Caco-2 (cell line): Measurements from ENCODE around the gene CNTNAP5. TPM values are rescaled to one million over a fixed set of nuclear protein-coding genes. Genes with fewer than 3 reads are reported as not detected.

Source experiments
- BruUV-seq: library from RNA; stranded (reverse); fragments of 400-500 nt; replicated peaks from 2 replicates; lab custom pipeline; 2021; lab: Mats Ljungman, UMichigan
- CTCF ChIA-PET: fragments of 300-600 bp; sonication (Branson Sonifier 250); formaldehyde crosslinking; loops from one replicate; lab custom pipeline; 2022; ENCODE audit warnings: antibody characterized with exemption; lab: Charles Lee
- POLR2A ChIA-PET: fragments of 300-600 bp; sonication (Branson Sonifier 250); formaldehyde crosslinking; loops from one replicate; lab custom pipeline; 2022; ENCODE audit warnings: antibody characterized with exemption; lab: Charles Lee
- DNase-seq, 2 experiments: peaks; one replicate each; pipeline versions ENCODE4 v3.0.0 to v3.0.0-alpha.2; 2020 to 2022
- H3K27me3 ChIP-seq: replicated peaks from 2 replicates; pipeline ENCODE4 v1.6.0; 2011; ENCODE audit warnings: low read length; ENCODE audit not compliant: control insufficient read depth, insufficient read depth
- H3K36me3 ChIP-seq: 2 replicates; pipeline ENCODE4 v1.5.1; 2011; ENCODE audit warnings: low read length; ENCODE audit not compliant: control insufficient read depth, insufficient read depth
- H3K4me1 ChIP-seq: fragments of 250-450 bp; sonication (Bioruptor Pico); 2 replicates; pipeline ENCODE4 v1.5.1; 2020; ENCODE audit warnings: mild to moderate bottlenecking
- H3K4me3 ChIP-seq: 2 replicates; pipeline ENCODE4 v1.5.1; 2011; ENCODE audit warnings: low read depth, mild to moderate bottlenecking, control low read depth, low read length
- H3K9me3 ChIP-seq: fragments of 250-450 bp; sonication (Bioruptor Pico); 2 replicates; pipeline ENCODE4 v1.5.1; 2020; ENCODE audit warnings: mild to moderate bottlenecking, moderate library complexity
- H3K27ac Mint-ChIP-seq: one replicate; pipeline ENCODE4 v1.8.0; 2022; ENCODE audit warnings: mixed read lengths; ENCODE audit not compliant: unreplicated experiment
- H3K27me3 Mint-ChIP-seq: one replicate; pipeline ENCODE4 v1.8.0; 2022; ENCODE audit warnings: mixed read lengths; ENCODE audit not compliant: insufficient read depth, unreplicated experiment
- H3K36me3 Mint-ChIP-seq: one replicate; pipeline ENCODE4 v1.8.0; 2022; ENCODE audit warnings: mild to moderate bottlenecking, mixed read lengths; ENCODE audit not compliant: insufficient read depth, unreplicated experiment
- H3K4me1 Mint-ChIP-seq: one replicate; pipeline ENCODE4 v1.8.0; 2022; ENCODE audit warnings: low read depth, mixed read lengths; ENCODE audit not compliant: unreplicated experiment
- H3K4me3 Mint-ChIP-seq: one replicate; pipeline ENCODE4 v1.8.0; 2022; ENCODE audit warnings: mild to moderate bottlenecking, moderate library complexity, mixed read lengths; ENCODE audit not compliant: unreplicated experiment
- H3K9me3 Mint-ChIP-seq: one replicate; pipeline ENCODE4 v1.8.0; 2022; ENCODE audit warnings: mixed read lengths; ENCODE audit not compliant: unreplicated experiment
- CTCF ChIP-seq, 2 experiments: fragments of 200-600 bp in 1 of 2; IDR thresholded peaks; 1 replicate in 1 of 2; 2 replicates in 1 of 2; pipeline versions ENCODE4 v1.5.1 to v1.8.0; 2011 to 2022; ENCODE audit warnings: antibody characterized with exemption in 1 of 2, control low read depth in 1 of 2, inconsistent platforms in 1 of 2, low read depth in 1 of 2, low read length in 1 of 2, mild to moderate bottlenecking in 1 of 2, moderate library complexity in 1 of 2; ENCODE audit not compliant: insufficient read depth in 1 of 2, severe bottlenecking in 1 of 2, unreplicated experiment in 1 of 2
- intact Hi-C: fragments of 100-400 bp; cut with micrococcal nuclease; formaldehyde crosslinking; loops from one replicate; pipeline ENCODE4 v1.10.0; 2022; ENCODE audit not compliant: unreplicated experiment
- total RNA-seq: library from RNA; stranded (reverse); gene quantifications from 2 replicates; pipeline ENCODE4 v1.2.3, GENCODE V29; 2022

Gene CNTNAP5
- total RNA-seq, 1 experiment from 2014 or later, result 0.14 TPM

GRCh38 chr2:124762388-124762787, 737.3 kb downstream of the CNTNAP5 start:
- intact Hi-C loops, result no loop called here
- no TSS peak for BruUV-seq
- H3K9me3 Mint-ChIP-seq, result no peaks in the 10 kb centered on the region

GRCh38 chr2:124763611-124764010, 738.5 kb downstream of the CNTNAP5 start:
- no TSS peak for BruUV-seq
- intact Hi-C loops, result no loop called here

More at GRCh38 chr2:124762388-124762787, 737.3 kb downstream of the CNTNAP5 start:
- H3K27me3 Mint-ChIP-seq, result peaks cover 13% of the 10 kb centered on the region
- H3K9me3 ChIP-seq, result no peaks in the 10 kb centered on the region
- no peak for TF ChIP-seq CTCF (IDR thresholded peaks at IDR 0.05; ENCODE audit: insufficient read depth in 1 of 2, low read depth in 1 of 2, low read length in 1 of 2, severe bottlenecking in 1 of 2, unreplicated experiment in 1 of 2)
- no peaks in the 10 kb centered on the region for H3K4me1 ChIP-seq
- H3K4me1 Mint-ChIP-seq, result no peaks in the 10 kb centered on the region
- no peak overlapping the region for H3K4me3 ChIP-seq
- CTCF ChIA-PET, result no interaction called here
- DNase-seq, result no peak
- H3K27me3 ChIP-seq, result no peaks in the 10 kb centered on the region
- no peaks in the 10 kb centered on the region for H3K36me3 Mint-ChIP-seq
- H3K4me3 Mint-ChIP-seq, result no peak overlapping the region
- POLR2A ChIA-PET, result no interaction called here
- H3K27ac Mint-ChIP-seq, result no peak overlapping the region
- H3K36me3 ChIP-seq, result no peaks in the 10 kb centered on the region

GRCh38 chr2:124774781-124775180, 749.7 kb downstream of the CNTNAP5 start:
- ChIA-PET CTCF (no interaction called here), POLR2A (no interaction called here)
- intact Hi-C loops, result no loop called here
- Mint-ChIP-seq H3K4me3 (no peak overlapping the region), H3K36me3 (no peaks in the 10 kb centered on the region), H3K4me1 (no peaks in the 10 kb centered on the region), H3K9me3 (no peaks in the 10 kb centered on the region), H3K27me3 (peaks cover 8% of the 10 kb centered on the region), H3K27ac (no peak overlapping the region)
- DNase-seq, result no peak
- Histone ChIP-seq H3K4me1 (no peaks in the 10 kb centered on the region), H3K9me3 (no peaks in the 10 kb centered on the region), H3K4me3 (no peak overlapping the region), H3K27me3 (no peaks in the 10 kb centered on the region), H3K36me3 (no peaks in the 10 kb centered on the region)
- BruUV-seq, result no TSS peak
- TF ChIP-seq CTCF (IDR thresholded peaks at IDR 0.05; ENCODE audit: insufficient read depth in 1 of 2, low read depth in 1 of 2, low read length in 1 of 2, severe bottlenecking in 1 of 2, unreplicated experiment in 1 of 2), result no peak

More at GRCh38 chr2:124763611-124764010, 738.5 kb downstream of the CNTNAP5 start:
- TF ChIP-seq CTCF (IDR thresholded peaks at IDR 0.05; ENCODE audit: insufficient read depth in 1 of 2, low read depth in 1 of 2, low read length in 1 of 2, severe bottlenecking in 1 of 2, unreplicated experiment in 1 of 2), result no peak
- ChIA-PET POLR2A (no interaction called here), CTCF (no interaction called here)
- Mint-ChIP-seq H3K36me3 (no peaks in the 10 kb centered on the region), H3K4me1 (no peaks in the 10 kb centered on the region), H3K4me3 (no peak overlapping the region), H3K9me3 (no peaks in the 10 kb centered on the region), H3K27me3 (peaks cover 9% of the 10 kb centered on the region), H3K27ac (no peak overlapping the region)
- no peak for DNase-seq
- Histone ChIP-seq H3K4me1 (no peaks in the 10 kb centered on the region), H3K36me3 (no peaks in the 10 kb centered on the region), H3K27me3 (no peaks in the 10 kb centered on the region), H3K4me3 (no peak overlapping the region), H3K9me3 (no peaks in the 10 kb centered on the region)
